GM19395 (cell line): Measurements from ENCODE around the gene SGK2.
A peak's percentile ranks its signal among the peaks of the same experiment; 100 is the strongest.

ENCODE experiments used
- ATAC-seq: cut with Tn5 transposase; IDR thresholded peaks from one replicate; pipeline ENCODE4 v1.9.1; 2021; ENCODE audit warnings: mild to moderate bottlenecking, moderate library complexity; ENCODE audit not compliant: unreplicated experiment

The SGK2 gene

GRCh38 chr20:43558412-43559146, at the start of gene SGK2:
TSS of gene SGK2 (plus strand) at chr20:43559027. CDS start at chr20:43566496, 7,469 bp downstream.
- ATAC-seq: no peak

DNA sequence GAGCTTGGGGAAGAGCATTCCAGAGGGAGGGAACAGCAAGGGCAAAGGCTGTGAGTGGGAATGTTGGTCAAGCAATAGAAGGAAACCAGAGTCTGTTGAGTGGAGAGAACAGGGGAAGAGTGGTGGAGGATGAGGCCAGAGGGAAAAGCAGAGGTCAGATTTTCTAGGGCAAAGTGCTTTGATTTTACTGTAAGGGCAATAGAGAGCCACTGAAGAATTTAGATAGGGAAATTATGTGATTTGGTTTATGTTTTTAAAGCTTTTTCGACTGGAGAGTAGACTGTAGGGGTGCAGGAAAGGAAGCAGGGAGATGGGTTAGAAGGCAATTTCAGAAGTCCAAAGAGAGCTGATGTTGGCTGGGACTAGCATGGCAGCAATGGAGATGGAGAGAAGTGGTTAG, 46.9 kb upstream of the SGK2 start:
- ATAC-seq: no peak

- no peak for ATAC-seq
Observed at GRCh38 chr20:43513372-43513930, 45.4 kb upstream of the SGK2 start.

GRCh38 chr20:43513931-43514647, 44.7 kb upstream of the SGK2 start:
- ATAC-seq: peak; percentile 84

DNA sequence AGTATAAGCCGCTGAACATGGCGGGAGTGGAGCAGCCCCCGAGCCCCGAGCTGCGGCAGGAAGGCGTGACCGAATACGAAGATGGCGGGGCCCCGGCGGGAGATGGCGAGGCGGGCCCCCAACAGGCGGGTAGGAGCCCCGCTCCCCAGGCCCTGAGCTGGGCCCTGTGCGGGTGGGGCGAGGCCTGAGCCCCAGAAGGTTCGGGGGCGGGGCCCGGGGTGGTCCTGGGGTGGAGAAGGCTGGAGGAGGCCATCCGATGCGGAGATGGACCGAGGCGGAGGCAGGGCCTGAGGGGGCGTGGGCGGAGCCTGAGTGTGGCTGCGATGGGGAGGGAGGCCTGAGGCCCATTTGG, 44.2 kb upstream of the SGK2 start:
- ATAC-seq: peak; percentile 13

GRCh38 chr20:43515628-43516027, 43.2 kb upstream of the SGK2 start:
- no peak for ATAC-seq

DNA sequence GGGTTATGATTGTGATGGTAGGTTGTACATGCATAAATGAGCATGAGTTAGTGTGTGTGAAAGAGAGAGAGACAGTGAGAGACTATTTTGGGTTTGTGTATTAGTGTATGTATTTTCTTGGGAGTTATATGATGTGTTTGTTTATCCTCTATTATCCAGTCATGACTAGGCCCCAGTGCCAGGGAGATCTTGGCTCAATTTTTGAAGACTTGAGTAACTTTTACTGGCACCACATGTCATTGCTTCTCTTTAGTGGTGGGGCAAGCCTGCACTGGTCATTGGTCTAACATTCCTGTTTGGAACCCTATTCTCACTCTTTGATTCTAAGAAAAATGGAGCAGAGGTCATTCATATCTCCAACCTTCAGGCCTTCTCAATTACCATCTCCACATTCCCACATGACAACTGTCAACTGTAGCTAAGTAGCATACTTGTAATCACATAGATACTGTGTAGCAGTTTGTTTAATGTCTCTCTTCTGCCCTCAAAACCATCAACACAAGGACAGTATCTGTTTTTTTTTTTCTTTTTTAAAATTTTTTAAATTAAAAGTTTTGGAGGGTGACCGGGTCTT, 42.5 kb upstream of the SGK2 start:
- ATAC-seq: no peak

DNA sequence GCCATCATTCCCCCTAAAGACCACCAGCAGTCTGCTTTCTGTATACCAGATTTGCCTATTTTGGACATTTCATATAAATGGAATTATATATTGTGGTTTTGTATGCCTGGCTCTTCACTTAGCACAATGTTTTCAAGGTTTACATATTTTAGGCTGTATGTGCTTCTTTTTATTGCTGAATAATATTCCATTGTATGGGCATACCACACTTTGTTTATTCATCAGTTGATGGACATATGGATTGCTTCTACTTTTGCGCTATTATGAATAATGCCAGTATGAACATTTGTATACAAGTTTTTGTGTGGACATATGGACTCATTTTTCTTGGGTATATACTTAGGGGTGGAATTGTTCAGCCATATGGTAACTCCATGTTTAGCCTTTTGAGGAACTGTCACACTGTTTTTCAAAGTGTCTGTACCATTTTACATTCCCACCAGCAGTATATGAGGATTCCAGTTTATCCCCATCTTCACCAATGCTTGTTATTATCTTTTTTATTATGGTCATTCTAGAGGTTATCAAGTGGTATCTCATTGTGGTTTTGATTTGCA, 38.7 kb upstream of the SGK2 start:
- ATAC-seq: no peak

- no peak for ATAC-seq
Observed at GRCh38 chr20:43525021-43525420, 33.8 kb upstream of the SGK2 start.

GRCh38 chr20:43528258-43528875, 30.5 kb upstream of the SGK2 start:
- no peak for ATAC-seq

DNA sequence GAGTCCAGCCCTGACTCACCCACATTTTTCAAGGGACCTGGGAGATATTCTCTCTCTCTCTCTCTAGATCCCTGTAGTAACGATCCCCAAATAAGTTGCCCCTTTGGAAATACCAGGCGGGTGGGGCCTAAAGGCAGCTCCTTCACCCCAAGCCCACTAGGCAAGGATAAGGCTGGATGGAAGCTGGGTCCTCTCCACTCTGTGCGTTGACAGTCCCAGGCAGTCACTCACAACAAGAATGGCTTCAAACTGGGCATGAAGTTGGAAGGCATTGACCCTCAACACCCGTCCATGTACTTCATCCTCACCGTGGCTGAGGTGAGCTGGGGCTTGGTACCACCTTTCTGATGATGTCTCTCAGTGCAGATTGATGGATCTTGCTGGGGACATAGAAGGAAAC, 29.8 kb upstream of the SGK2 start:
- ATAC-seq: no peak

DNA sequence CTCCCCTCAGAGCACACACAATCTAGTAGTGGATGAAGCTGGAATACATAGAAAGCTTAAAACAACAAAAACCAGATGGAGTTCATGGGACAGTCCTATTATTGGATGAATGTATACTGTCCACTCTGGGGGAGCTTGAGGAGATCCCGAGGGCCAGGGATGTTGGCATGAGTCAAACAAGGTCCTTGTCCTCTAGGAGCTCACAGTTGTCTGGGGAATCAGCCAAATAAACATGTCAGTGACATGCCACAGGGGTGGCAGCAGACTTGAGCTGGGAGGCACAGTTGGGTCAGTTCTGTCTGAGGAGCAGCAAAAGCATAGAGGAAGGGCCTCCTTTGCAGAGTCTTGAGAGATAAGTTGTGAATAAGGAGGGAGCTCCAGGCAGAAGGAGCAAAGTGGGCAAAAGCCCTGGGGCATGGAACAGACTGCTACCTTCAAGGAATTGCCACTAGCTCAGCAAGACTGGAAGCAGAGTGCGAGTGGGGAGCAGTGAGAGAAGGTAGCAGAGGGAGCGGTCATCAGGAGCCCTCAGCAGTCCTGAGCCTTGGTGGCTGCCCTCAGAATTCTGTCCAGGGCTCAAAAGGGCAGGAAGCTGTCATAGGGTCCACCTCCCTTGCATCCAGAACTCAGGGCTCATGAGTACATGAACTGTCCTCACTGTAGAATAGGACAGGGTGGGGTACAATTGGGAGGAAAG, 29.2 kb upstream of the SGK2 start:
- ATAC-seq: no peak

GRCh38 chr20:43530321-43531090, 28.3 kb upstream of the SGK2 start:
- ATAC-seq: no peak

DNA sequence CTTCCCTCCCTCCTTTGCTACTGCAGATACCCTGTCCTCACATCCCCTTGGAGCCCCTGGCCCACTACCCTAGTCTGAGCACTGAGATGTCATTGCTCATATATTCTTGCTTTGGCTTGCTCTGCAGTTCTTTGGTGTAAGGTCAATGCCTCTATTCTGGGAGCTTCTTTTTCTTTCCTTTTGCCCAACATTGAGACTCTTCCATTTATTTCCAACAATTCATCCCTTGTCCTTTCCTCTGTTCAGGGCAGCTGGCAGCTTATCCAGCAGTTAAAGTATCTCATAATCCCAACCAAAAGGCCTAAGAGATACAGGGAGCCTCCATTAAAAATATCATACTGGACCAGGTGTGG, 27.8 kb upstream of the SGK2 start:
- no peak for ATAC-seq

DNA sequence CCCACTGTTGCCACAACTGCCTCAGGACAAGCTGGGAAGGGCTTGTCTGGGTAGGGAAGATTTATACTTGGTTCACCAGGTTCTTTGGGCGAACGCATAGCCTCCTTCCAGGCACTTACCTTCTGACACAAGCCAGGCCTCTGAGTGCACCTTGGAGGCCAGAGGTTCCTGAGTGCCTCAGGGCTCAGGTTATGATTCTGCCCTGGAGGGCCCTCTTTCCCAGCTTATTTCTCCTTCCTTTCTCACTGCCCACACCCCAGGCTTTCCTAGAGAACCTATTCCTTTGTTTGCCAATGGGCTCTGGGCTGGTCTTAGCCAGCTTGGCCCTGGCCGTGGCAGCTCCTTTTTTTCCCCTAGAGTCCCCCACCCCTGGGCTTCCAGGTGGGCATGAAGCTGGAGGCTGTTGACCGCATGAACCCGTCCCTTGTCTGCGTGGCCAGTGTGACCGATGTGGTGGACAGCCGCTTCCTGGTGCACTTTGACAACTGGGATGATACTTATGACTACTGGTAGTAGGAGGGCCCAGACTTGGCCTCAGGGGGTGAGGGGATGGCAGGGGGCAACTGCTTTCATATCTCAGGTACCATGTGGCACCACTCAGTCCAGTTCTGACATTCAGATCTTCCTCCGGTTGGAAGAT, 26.3 kb upstream of the SGK2 start:
- no peak for ATAC-seq

- ATAC-seq: no peak
Observed at GRCh38 chr20:43533060-43533459, 25.8 kb upstream of the SGK2 start.

DNA sequence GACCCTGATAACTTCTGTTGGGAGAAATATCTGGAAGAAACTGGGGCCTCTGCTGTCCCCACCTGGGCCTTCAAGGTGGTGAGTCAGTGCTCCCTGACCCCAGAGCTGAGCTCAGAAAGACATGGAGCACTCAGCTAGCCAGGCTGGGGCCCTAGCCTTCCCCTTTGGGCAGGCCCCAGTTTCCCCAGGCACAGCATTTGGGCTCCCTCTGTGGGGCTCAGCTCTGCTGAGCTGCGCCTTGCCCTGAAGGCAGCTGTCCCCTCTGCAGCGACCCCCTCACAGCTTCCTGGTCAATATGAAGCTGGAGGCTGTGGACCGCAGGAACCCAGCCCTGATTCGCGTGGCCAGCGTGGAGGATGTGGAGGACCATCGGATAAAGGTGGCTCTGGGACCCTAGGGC, 24.8 kb upstream of the SGK2 start:
- no peak for ATAC-seq

- ATAC-seq: no peak
Observed at GRCh38 chr20:43534791-43535350, 24.0 kb upstream of the SGK2 start.

GRCh38 chr20:43535370-43536004, 23.3 kb upstream of the SGK2 start:
- no peak for ATAC-seq
